ENCODE measurements around the gene NR6A1.

The NR6A1 gene

DNA sequence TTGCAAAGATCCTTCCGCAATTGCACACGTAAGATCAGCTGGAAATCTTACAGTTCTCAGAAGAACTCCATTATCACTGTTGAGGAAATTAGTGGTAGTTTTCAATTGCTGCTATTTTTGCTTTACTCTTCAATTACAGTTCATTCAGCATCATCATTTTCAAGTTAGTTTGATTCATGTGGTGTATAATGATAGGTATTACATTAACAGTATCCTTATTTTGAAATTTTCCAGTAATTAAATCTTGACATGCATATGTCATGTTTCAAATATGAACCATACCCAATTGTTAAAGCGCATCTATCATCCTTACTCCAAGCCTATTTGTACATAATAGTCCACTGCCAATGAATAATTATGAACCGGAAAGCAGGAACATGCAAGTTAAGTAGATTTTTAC, 60.3 kb downstream of the NR6A1 start:
- no peak for DNase-seq (ENCODE audit: low spot score)
- TF ChIP-seq, protein P1, sequence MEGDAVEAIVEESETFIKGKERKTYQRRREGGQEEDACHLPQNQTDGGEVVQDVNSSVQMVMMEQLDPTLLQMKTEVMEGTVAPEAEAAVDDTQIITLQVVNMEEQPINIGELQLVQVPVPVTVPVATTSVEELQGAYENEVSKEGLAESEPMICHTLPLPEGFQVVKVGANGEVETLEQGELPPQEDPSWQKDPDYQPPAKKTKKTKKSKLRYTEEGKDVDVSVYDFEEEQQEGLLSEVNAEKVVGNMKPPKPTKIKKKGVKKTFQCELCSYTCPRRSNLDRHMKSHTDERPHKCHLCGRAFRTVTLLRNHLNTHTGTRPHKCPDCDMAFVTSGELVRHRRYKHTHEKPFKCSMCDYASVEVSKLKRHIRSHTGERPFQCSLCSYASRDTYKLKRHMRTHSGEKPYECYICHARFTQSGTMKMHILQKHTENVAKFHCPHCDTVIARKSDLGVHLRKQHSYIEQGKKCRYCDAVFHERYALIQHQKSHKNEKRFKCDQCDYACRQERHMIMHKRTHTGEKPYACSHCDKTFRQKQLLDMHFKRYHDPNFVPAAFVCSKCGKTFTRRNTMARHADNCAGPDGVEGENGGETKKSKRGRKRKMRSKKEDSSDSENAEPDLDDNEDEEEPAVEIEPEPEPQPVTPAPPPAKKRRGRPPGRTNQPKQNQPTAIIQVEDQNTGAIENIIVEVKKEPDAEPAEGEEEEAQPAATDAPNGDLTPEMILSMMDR (IDR thresholded peaks at IDR 0.05; ENCODE audit: extremely low read depth, insufficient read depth, missing control alignments), result no peak

DNA sequence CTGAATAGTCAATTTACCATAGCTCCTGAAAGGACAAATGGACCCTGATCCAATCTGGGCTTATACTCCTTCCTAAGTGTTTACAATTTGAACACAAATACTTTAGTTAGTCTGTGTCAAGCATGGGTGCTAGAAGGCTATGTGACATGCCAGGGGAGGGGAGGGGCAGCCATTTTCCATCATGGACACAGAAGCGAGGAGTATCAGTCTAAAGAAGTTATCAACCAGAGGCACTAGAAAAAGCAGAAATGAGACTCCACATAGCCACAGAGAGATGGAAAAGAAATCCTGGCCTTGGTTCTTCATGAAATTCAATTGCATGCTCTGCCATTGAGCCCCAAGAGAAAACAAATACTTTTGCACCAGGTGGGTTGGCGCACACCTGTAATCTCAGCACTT, 61.8 kb downstream of the NR6A1 start:
- in situ Hi-C loops (cut with MboI; ENCODE audit: low pct_unique_long_range_greater_than_20kb, low sequenced_read_pairs, unreplicated experiment), result loop anchor here (5.0 to 10.0 kb wide), 2 partner anchors 77 to 94 kb away; no protein-coding TSS in a partner anchor
- TF ChIP-seq, protein P1 (IDR thresholded peaks at IDR 0.05; ENCODE audit: extremely low read depth, insufficient read depth, missing control alignments), result no peak
- DNase-seq (ENCODE audit: low spot score), result no peak

More for the DNA sequence above, 60.3 kb downstream of the NR6A1 start:
- in situ Hi-C loops (cut with MboI; ENCODE audit: low pct_unique_long_range_greater_than_20kb, low sequenced_read_pairs, unreplicated experiment), result no loop called here

- TF ChIP-seq, protein P1 (IDR thresholded peaks at IDR 0.05; ENCODE audit: extremely low read depth, insufficient read depth, missing control alignments), result no peak
- in situ Hi-C loops (cut with MboI; ENCODE audit: low pct_unique_long_range_greater_than_20kb, low sequenced_read_pairs, unreplicated experiment), result loop anchor here (5.0 to 10.0 kb wide), 2 partner anchors 76 to 94 kb away; no protein-coding TSS in a partner anchor
- DNase-seq (ENCODE audit: low spot score), result no peak
Observed at GRCh38 chr9:124708633-124709291, 62.3 kb downstream of the NR6A1 start.

DNA sequence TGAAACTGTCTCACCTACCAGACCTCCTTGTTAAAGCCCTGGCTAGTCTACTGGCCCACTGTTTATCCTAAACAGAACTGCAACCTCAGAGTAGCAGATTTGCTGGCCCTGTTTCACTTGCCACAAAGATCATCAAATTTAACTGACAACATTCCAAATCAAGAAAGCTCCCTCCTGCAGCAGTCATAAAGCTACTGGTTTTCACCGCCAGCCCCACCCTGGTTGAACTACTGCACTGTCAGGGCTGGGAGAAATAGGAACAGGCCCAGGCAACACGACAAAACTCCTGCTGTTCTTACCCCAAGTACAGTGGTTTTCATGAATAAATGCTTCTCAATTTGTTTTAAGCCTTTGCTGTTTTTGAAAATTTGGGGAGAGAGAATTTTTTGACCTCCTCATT, 63.0 kb downstream of the NR6A1 start:
- in situ Hi-C loops (cut with MboI; ENCODE audit: low pct_unique_long_range_greater_than_20kb, low sequenced_read_pairs, unreplicated experiment), result loop anchor here (5.0 to 10.0 kb wide), 2 partner anchors 76 to 93 kb away; no protein-coding TSS in a partner anchor
- DNase-seq (ENCODE audit: low spot score), result no peak
- TF ChIP-seq, protein P1 (IDR thresholded peaks at IDR 0.05; ENCODE audit: extremely low read depth, insufficient read depth, missing control alignments), result no peak

DNA sequence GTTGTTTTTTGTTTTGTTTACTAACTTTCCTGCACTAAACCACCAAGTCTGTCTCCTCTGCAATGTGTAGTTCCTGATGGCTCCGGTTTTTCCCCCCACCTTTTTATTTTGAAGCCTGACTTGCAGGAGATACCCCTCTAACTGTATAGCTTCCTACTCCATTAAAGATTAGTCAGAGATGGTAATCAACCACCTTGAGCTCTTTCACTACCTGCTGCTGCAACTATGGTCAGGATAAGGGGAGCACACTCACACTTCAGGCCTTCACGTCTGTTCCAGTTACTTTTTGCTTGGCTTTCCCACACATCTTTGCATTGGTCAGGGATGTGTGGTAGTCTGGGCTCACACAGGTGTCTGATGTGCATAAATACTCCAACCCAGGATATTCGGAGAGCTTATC, 63.4 kb downstream of the NR6A1 start:
- TF ChIP-seq, protein P1 (IDR thresholded peaks at IDR 0.05; ENCODE audit: extremely low read depth, insufficient read depth, missing control alignments), result no peak
- in situ Hi-C loops (cut with MboI; ENCODE audit: low pct_unique_long_range_greater_than_20kb, low sequenced_read_pairs, unreplicated experiment), result loop anchor here (5.0 to 10.0 kb wide), 2 partner anchors 75 to 93 kb away; no protein-coding TSS in a partner anchor
- DNase-seq (ENCODE audit: low spot score), result no peak

DNA sequence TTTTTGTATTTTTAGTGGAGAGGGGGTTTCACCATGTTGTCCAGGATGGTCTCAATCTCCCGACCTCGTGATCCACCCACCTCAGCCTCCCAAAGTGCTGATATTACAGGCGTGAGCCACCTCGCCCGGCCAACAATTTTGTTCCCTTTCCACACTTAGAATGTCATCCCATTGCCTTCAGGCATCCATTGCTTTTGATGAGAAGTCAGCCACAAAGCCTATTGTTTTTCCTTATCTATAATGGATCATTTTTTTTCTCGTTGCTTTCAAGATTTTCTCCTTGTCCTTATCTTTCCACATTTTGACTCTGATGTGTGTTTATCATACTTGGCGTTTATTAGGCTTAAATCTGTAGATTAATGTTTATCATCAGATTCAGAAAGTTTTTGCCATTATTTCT, 64.4 kb downstream of the NR6A1 start:
- in situ Hi-C loops (cut with MboI; ENCODE audit: low pct_unique_long_range_greater_than_20kb, low sequenced_read_pairs, unreplicated experiment), result loop anchor here (5.0 to 10.0 kb wide), 2 partner anchors 74 to 92 kb away; no protein-coding TSS in a partner anchor
- TF ChIP-seq, protein P1 (IDR thresholded peaks at IDR 0.05; ENCODE audit: extremely low read depth, insufficient read depth, missing control alignments), result no peak
- DNase-seq (ENCODE audit: low spot score), result no peak

All from GM13977 (cell line).